HG02884 (cell line): ENCODE measurements around the gene KIF5C.

ENCODE experiments used
- ATAC-seq: cut with Tn5 transposase; IDR thresholded peaks from one replicate; pipeline ENCODE4 v1.9.1; 2021; ENCODE audit warnings: mild to moderate bottlenecking, moderate library complexity; ENCODE audit not compliant: unreplicated experiment

KIF5C gene

GRCh38 chr2:148887350-148888002, 12.4 kb downstream of the KIF5C start:
- no peak for ATAC-seq

DNA sequence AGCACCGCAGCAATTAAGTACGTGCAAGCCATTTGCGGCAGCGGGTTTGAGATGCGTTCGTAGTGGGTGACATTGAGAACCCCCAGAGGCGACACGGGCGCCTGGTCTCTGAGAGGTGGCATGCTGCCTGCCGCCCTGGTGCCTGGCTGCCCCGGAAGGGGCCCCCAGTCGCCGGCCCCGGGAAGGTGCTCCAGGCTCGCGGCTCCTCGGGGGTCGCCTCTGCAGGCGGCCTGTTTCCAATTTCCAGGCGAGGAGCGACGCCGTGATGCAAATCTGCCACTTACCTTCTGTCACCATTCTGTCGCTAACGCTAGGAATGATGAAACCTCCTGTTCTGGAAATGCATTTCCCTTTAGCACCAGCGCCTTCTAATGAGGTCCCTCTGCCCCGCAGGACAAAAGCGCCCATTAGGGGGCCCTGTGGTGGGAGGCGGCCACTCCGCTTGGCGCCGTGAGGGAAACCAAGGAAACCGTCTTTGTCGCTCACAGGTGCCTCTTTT, 13.0 kb downstream of the KIF5C start:
- ATAC-seq: no peak

- ATAC-seq: no peak
Measured at GRCh38 chr2:148888986-148889385, 14.0 kb downstream of the KIF5C start.

- ATAC-seq: no peak
Measured at GRCh38 chr2:148893906-148894305, 18.9 kb downstream of the KIF5C start.

DNA sequence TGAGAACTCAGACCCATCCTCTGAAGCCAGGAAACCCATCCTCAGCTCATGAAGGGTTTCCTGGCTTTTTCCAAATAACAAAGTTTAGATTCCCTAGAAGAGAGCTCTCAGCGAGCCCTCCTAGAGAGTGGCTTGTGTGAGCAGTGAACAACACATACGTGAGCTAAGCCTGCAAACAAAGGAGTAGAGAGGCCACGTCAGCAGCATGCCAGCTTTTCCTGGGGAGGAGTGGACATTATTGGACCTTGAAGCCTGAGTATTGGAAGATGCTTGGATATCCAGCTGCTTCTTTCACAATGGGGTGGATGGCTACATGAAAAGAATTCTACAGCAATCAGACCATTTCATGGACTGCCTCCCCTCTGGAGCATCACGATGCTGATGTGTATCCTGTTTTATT, 21.1 kb downstream of the KIF5C start:
- ATAC-seq: no peak

DNA sequence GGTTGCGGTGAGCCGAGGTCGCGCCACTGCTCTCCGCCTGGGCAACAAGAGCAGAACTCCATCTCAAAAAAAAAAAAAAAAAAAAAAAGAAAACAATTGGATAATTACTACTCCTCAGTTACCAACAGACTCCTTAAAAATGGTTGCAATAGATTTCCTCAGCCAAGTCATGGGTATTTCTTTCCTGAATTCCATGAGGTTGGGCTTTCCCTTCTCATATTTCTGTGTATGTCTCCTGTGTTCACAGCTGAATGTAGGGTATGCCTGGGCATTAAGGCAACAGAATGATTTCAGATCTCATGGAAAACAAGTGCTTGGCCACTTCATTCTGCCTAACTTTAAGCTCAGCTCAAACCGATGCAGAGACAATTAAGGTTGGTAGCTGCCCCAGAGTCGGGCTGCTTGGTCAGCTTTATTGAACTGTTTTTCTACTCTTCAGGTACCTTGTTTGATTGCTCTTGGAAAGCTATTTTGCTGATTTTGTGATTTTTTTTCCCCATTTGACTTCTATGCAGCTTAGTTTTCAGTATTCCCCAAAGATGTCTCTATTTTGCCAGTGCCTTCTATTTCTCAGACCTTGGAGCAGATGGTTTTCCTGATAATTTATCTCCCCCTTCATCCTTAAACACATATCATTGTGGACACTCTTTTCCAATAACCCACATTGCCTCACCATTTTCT, 24.8 kb downstream of the KIF5C start:
- no peak for ATAC-seq

- ATAC-seq: no peak
Measured at GRCh38 chr2:148900350-148900837, 25.4 kb downstream of the KIF5C start.

- ATAC-seq: no peak
Measured at GRCh38 chr2:148901142-148901541, 26.1 kb downstream of the KIF5C start.

GRCh38 chr2:148902798-148903197, 27.8 kb downstream of the KIF5C start:
- no peak for ATAC-seq

GRCh38 chr2:148903294-148903693, 28.3 kb downstream of the KIF5C start:
- no peak for ATAC-seq

DNA sequence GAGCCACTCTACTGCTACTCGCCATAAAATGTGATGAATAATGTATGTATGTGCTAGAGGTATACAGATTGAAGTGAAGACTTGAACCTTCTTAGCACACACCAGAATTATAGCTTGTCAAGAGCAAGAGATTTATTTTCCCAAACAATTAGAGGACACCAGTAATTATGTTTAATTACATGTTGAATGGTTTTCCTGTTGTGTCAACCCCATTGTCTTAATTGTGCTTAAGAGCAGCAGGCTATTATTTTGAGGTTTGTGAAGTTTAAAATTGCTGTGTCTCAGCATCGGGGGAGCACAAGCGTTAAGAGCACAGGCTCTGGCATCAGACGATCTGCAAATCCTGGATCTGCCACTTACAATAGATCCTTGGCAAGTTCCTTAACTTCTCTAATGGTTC, 29.0 kb downstream of the KIF5C start:
- ATAC-seq: no peak

GRCh38 chr2:148906124-148906523, 31.1 kb downstream of the KIF5C start:
- no peak for ATAC-seq

DNA sequence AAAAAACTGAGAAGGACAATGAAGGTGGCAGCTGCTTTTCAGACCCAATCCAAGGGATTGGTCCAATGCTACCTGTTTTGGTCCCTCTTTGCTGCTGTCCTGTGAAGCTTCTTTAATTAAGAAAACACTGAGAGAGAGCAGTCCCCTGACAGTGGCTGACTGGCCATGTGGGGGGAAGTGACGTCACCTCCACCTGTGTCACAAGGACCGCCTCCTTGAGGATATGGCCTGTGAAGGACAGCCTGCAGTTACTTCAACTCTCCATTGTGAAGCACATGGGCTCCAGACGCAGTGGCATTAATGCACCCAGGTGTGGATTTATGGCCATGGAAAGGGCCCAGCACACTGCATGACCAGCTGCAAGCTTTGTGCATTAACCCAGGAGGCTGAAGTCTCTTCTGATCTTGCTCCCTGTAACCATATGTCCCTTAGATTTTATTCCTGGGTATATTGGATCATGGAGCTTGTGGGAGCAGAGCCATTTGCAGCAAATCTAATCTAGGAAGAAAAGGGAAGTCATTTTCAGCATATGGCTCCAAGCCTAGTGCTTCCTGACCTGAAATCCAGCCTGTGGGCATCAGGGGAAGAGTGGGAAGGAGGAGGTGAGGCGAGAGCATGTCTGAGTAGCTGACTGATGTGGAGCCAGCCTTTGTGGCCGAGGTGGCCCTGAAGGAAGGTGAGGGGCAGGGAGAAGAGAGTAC, 32.2 kb downstream of the KIF5C start:
- no peak for ATAC-seq

GRCh38 chr2:148909114-148909513, 34.1 kb downstream of the KIF5C start:
- no peak for ATAC-seq

GRCh38 chr2:148913061-148913460, 38.0 kb downstream of the KIF5C start:
- no peak for ATAC-seq

GRCh38 chr2:148913492-148913891, 38.5 kb downstream of the KIF5C start:
- ATAC-seq: no peak

GRCh38 chr2:148914463-148914862, 39.4 kb downstream of the KIF5C start:
- no peak for ATAC-seq

GRCh38 chr2:148917431-148917830, 42.4 kb downstream of the KIF5C start:
- ATAC-seq: no peak

DNA sequence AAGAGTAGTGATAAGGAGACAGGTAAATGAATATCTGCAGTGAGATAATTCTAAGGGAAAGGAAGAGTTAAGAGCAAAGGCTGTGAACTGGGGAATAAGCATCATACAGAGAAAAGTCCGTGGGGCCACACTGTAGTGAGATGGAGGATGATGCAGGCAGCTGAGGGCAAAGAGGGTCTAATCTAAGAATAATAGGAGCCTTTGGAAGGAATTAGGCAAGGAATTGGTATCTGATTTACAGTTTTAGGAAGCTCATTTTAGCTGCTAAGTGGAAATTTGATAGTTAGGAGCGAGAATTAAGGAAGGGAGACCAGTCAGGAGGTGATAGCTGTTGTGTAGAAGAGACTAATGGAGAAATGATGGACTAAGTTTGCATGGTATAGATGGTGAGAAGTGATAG, 43.5 kb downstream of the KIF5C start:
- no peak for ATAC-seq

DNA sequence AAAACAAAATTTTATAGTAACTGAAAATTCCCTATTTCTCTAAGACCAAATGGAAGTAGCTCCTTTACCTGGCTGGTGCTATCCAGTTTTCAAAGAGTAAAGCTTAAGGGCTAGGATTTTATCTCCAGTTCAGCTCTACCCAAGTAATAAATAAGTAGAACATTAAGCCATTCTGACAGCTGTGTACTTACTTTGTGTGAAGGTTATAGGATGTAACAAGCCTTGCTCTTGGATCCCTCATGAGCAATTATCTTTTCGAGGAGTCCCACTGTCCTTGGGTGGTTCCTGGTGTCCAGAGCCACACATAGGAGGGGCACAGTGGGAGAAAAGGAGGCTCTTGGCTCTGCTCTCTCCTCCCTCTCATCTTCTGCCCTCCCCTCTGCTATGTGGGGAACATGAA, 45.5 kb downstream of the KIF5C start:
- ATAC-seq: no peak

DNA sequence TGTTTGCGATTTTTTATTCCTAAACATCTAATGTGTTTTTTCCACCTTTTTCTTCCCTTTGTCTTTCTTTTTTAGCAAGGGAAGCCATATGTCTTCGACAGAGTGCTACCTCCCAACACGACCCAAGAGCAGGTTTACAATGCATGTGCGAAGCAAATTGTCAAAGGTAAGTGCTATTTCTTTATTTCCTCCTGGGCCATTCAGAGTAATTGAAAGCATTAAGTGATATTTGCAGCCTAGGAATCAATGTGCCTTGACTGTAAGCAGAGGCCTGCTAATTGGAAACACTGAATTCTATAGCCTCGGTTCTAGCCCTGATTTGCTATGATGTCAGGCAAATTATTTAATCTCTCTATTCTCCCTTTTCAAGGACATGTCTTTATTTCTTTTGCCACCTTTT, 47.0 kb downstream of the KIF5C start:
- no peak for ATAC-seq
